Measurements from ENCODE around the gene RRP12. TPM values are rescaled to one million over a fixed set of nuclear protein-coding genes. Genes with fewer than 3 reads are reported as not detected.
"Not testable (repeated sequence)": the region's sequence is repeated elsewhere in the genome, so short reads cannot be mapped to it uniquely, and the experiment has no call there.

The RRP12 gene, protein sequence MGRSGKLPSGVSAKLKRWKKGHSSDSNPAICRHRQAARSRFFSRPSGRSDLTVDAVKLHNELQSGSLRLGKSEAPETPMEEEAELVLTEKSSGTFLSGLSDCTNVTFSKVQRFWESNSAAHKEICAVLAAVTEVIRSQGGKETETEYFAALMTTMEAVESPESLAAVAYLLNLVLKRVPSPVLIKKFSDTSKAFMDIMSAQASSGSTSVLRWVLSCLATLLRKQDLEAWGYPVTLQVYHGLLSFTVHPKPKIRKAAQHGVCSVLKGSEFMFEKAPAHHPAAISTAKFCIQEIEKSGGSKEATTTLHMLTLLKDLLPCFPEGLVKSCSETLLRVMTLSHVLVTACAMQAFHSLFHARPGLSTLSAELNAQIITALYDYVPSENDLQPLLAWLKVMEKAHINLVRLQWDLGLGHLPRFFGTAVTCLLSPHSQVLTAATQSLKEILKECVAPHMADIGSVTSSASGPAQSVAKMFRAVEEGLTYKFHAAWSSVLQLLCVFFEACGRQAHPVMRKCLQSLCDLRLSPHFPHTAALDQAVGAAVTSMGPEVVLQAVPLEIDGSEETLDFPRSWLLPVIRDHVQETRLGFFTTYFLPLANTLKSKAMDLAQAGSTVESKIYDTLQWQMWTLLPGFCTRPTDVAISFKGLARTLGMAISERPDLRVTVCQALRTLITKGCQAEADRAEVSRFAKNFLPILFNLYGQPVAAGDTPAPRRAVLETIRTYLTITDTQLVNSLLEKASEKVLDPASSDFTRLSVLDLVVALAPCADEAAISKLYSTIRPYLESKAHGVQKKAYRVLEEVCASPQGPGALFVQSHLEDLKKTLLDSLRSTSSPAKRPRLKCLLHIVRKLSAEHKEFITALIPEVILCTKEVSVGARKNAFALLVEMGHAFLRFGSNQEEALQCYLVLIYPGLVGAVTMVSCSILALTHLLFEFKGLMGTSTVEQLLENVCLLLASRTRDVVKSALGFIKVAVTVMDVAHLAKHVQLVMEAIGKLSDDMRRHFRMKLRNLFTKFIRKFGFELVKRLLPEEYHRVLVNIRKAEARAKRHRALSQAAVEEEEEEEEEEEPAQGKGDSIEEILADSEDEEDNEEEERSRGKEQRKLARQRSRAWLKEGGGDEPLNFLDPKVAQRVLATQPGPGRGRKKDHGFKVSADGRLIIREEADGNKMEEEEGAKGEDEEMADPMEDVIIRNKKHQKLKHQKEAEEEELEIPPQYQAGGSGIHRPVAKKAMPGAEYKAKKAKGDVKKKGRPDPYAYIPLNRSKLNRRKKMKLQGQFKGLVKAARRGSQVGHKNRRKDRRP (N-terminal part only)
- 10 to 100 TPM; 10.9 to 22.4 (median 17.4) TPM for polyA plus RNA-seq

DNA sequence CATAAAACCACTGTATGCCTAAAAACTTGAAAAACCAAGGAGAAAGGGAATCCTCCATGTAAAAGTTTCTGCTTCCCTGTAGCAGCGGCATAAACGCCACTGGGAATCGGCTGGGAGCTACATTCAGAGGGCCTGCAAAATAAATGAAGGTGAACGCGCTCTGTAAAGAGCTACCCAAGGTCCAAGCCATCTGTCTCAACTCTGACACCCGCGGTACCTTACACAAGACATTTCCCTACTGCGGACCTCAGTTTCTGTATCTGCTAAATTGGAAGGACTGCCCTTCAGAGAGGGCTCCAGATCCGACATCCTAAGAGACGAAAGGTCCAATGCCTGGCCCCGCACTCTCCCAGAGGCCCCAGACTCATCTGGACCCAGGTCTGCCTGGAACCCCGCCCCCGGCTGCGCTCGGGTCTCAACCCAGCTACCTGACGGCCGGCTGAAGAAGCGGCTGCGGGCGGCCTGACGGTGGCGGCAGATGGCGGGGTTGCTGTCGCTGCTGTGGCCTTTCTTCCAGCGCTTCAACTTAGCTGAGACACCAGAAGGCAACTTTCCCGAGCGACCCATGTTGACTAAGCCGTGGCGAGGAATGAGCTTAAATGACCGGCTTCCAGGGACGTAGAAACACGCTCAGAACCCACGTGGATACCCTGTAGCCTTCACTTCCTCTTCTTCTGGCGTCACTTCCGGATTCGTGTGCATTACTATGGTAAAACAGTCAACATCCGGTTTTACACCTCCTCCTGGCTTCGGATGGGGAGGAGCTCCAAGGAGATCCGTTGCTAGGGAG is at the start of gene RRP12:
RRP12 (minus strand) TSS at position 676 of the 790 bp plus-strand sequence; CDS start at position 567, 109 bp downstream.
- H3K27ac ChIP-seq (ENCODE audit: low read depth, low read length), result peak within 1 kb of the TSS; percentile 45
- 0 to 1% (median 1%) methylated on average over 39 of the region's 39 CpGs for WGBS, 3 donors

DNA sequence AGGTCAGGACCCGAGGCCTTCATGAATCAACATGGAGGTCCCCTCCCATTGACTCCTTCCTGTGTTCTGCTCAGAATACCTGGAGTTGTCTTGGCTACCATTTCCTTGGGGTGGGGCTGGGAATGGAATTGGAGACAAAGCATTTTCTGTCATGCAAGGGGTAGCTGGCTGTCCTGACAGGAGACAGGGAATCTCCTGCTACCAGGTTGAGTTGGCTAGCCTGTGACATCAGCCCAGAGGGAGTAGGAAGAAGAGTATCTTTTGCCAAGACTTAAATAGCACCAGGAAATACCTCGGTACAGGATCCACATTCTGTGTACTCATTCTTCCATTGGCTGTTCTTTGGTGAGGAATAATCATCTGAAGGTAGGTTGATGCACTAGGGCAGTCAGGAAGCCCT is 49.7 kb upstream of the RRP12 start:
- WGBS, 3 donors, result 63 to 79% (median 70%) methylated on average over 2 of the region's 2 CpGs
- H3K27ac ChIP-seq (ENCODE audit: low read depth, low read length), result no peak overlapping the region

DNA sequence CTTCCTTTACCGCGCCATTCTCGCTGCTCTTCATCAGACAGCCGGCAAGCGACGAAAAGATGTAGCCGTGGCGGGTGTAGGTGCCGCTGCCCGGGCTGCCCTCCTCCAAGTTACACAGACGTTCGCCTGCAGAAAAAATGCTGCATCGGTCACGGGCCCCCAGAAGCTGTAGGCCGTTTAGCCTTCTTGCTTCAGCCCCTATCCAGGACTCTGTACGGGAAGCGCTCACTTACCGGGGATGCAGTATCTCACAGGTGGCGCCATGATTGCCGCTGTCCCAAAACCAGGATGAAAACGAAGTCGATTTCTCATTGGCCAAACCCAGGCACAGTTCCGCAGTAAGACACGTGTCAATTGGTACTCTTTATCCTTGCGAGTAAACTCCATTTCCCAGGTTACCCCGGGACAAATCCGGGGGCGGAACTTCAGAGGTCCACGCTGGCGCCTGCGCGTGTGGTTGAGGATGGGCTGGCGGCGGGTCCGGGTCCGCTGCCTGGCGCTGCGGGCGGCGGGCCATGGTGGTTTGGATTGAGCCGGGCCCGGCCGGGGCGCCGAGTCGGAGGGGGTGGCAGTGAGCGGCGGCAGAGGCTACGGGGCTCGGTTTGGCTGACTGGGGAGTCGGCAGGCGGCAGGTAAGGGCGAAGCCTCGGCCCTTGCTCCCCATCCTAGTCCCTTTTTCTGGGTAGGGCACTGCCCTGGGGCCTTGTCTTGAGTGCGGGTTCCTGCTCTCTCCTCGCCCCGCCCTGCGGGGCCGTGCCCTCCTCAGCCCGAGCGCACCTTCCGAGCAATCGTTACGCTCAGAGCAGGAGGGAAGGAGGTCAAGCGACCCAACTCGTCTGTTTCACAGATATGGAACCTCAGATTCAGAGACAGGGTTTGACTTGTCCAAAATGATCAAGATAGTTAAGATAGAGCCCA is 44.8 kb upstream of the RRP12 start, which contains the start of the genes EXOSC1 and ZDHHC16:
EXOSC1 (minus strand) TSS at position 285 of the 918 bp plus-strand sequence; CDS start at position 264, 21 bp downstream.
ZDHHC16 (plus strand) TSS at position 454 of the 918 bp plus-strand sequence. CDS start 5,501 bp downstream, outside the sequence.
- no peak within 1 kb of the TSS for H3K27ac ChIP-seq (ENCODE audit: low read depth, low read length)
- 0 to 1% (median 0%) methylated on average over 65 to 66 of the region's 66 CpGs for WGBS, 3 donors

DNA sequence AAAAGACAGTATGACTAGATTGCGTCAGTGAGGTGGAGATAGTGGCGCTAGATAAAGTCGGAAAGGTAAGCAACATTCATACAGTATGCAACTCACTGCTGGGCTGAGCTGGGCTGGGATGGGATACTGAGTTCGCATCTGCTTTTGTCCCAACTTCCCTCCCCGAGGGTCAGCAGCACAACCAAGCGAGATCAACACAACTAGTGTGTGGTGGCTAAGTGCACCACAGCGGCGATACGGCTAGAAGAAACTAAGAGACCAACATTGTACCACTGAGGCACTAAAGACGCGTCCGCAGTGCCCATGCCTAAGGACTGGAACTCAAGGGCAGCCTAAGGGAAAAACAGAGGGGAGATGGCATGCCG is 44.2 kb upstream of the RRP12 start:
- no peak overlapping the region for H3K27ac ChIP-seq (ENCODE audit: low read depth, low read length)
- 1 to 2% (median 1%) methylated on average over 13 of the region's 13 CpGs for WGBS, 3 donors

DNA sequence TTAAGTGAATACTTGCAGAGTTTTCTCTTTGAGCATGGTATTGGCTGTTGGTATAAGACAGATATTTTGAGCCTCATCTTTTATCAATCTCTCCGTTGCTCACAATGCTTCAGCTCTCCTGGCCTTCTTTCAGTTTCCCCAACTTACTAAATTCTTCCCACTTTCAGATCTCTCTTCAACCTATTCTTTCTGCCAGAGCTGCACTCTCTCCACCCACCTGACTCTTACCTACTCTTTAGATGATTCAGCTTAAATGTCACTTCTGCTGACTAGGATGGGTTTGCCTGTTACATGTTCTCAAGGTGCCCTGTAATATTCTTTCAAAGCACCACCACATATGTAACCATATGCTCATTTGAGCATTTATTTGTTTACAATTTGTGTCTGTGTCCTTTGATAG is 43.1 kb upstream of the RRP12 start:
- no peak overlapping the region for H3K27ac ChIP-seq (ENCODE audit: low read depth, low read length)
- 82 to 85% (median 84%) methylated on average over 1 of the region's 1 CpG for WGBS, 3 donors

DNA sequence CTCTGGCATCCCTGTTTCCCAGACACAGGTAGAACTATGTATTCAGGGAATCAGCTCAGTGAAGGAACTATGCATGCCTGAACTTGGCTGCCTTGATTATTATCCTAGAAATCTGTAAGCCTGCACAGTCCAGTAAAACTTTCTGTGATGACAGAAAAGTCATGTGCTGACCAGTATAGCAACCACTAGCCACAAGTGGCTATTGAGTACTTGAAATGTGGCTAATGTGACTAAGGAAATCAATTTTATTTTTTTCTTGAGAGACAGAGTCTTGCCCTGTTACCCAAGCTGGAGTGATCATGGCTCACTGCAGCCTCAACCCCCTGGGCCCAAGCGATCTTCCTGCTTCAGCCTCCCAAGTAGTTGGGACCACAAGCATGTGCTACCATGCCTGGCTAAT is 41.1 kb upstream of the RRP12 start:
- no peak overlapping the region for H3K27ac ChIP-seq (ENCODE audit: low read depth, low read length)
- 98 to 100% (median 100%) methylated on average over 1 of the region's 1 CpG for WGBS, 3 donors

DNA sequence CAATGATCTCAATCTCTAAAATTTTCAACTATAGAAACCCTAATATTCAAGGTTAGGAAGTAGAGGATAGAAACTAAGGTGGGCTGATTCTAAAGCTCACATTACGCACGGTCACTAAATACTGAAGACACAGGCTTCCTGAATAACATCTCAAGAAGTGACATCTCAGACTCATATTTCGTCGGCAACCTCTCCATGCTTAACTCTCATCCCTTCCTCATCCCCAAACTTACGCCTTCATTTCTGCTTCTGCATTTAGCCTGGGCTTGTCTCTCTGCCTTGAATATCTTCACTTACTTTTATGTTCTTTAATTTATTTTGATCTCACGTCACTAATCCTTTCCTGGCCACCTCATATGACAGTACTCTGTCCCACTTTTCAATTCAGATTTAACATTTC is 34.1 kb upstream of the RRP12 start:
- H3K27ac ChIP-seq (ENCODE audit: low read depth, low read length), result no peak overlapping the region
- 81 to 93% (median 92%) methylated on average over 6 of the region's 6 CpGs for WGBS, 3 donors

DNA sequence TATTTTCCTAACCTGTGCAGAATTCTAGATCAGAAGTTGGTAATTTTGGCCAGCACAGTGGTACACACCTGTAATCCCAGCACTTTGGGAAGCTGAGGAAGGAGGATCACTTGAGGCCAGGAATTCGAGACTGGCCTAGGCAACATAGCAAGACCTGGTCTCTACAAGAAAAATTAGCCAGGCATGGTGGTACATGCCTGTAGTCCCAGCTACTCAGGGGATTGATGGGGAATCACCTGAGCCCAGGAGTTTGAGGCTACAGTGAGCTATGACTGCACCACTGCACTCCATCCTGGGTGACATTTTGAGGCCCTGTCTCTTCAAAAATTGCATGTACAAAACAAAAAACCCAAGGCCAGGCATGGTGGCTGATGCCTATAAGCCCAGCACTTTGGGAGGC is 33.4 kb upstream of the RRP12 start:
- H3K27ac ChIP-seq (ENCODE audit: low read depth, low read length), result no peak overlapping the region
- 86 to 95% (median 92%) methylated on average over 1 of the region's 1 CpG for WGBS, 3 donors

DNA sequence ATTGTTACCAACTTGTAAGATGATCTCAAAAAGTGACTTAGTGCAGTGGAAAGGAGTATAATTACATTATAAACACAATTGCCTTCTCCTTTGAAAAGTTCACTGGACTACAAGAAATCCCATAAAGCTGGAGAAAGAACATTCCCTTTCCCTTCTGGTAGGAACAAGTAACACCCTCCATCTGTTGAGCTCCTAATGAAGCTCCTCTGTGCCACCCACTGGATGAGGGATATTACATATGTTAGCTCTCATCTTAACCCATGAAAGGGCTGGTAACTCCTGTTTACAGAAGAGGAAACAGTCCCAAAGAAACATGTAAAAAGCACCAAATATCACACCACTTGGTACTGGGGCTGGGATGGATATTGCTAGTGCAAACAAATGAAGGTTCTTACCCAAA is 32.9 kb upstream of the RRP12 start:
- no peak overlapping the region for H3K27ac ChIP-seq (ENCODE audit: low read depth, low read length)

DNA sequence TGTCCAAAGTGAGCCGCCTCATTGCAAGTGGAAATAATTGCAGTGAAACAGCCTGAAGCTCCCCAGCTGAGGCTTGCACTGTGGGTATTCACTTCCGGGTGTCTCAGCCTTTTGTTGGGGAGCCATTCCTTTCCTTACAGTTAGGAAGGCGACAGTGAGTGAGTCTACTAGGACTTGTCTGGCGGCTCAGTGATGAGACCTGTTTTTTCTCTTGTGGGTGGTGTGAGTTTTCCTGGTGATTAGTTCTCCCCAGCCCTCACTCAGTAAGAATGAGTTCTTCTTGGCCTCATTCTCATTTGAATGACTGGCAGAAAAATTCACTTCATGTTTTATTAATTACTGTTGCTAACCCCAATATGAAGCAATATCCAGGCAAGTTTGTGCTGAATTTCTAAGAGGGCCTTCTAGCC is 27.4 kb upstream of the RRP12 start:
- no peak overlapping the region for H3K27ac ChIP-seq (ENCODE audit: low read depth, low read length)
- WGBS, 3 donors, result 50 to 72% (median 53%) methylated on average over 4 of the region's 4 CpGs

DNA sequence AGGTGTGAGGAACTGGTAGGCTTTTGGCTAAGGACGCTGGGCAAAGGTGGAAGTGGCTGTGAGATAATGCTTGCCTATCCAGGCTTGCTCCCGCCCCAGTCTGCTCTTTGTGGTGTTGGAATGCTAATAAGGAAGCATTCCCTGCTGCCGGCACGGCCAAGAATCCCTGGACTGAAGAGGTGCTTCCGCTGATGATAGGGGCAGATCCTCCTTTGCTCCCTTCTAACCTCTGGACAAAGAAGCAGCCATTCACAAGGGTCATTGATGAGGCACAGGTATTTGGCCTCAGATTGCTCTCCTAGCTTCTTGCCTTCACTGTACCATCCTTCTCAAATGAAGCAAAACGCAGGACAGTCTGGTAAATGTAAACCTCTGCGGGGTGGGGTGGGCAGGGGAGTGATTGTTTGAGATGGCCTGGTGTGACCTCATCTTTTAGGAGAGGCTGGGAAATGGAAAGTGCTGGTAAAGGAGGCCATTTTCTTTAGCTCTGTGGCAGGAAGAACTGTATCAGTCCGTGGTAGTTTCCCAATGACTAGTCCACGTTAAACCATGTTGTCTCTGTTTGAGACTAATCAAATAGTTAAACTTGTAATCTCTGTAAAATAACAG is 26.5 kb upstream of the RRP12 start:
- 26 to 34% (median 33%) methylated on average over 9 of the region's 9 CpGs for WGBS, 3 donors

DNA sequence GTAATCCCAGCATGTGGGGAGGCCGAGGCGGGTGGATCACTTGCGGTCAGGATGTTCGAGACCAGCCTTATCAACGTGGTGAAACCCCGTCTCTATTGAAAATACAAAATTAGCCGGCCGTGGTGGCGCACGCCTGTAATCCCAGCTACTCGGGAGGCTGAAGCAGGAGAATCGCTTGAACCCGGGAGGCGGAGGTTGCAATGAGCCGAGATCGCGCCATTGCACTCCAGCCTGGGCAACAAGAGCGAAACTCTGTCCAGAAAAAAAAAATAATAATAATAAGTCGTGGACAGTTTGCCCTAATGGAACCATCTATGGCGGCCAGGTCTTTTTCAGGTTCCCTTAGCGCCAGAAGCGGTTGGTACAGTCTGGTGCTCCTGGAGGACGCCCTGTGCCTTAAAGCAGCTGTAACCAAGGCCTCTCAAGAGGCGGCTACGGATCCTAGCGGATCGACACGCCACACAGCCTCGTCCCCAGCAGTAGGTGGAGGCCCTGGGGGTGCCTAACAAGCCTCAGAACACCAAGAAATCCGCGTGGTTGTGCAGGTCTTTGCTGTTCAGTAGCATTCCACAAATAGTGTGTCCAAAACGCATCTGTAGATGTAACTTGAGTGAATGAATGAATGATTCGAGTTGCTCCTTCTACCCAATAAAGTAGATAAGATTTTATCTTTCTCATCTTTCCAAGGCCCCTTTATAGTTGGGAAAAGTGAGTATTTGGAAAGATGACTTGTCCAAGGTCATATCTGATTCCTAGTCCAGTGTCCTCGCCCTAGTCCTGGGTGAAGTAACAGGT is 25.8 kb upstream of the RRP12 start:
- WGBS, 3 donors, result 13 to 21% (median 14%) methylated on average over 32 to 34 of the region's 34 CpGs
- peak overlapping the region; percentile 42 for H3K27ac ChIP-seq (ENCODE audit: low read depth, low read length)

More for the DNA sequence above, 26.5 kb upstream of the RRP12 start:
- H3K27ac ChIP-seq (ENCODE audit: low read depth, low read length), result no peak overlapping the region

DNA sequence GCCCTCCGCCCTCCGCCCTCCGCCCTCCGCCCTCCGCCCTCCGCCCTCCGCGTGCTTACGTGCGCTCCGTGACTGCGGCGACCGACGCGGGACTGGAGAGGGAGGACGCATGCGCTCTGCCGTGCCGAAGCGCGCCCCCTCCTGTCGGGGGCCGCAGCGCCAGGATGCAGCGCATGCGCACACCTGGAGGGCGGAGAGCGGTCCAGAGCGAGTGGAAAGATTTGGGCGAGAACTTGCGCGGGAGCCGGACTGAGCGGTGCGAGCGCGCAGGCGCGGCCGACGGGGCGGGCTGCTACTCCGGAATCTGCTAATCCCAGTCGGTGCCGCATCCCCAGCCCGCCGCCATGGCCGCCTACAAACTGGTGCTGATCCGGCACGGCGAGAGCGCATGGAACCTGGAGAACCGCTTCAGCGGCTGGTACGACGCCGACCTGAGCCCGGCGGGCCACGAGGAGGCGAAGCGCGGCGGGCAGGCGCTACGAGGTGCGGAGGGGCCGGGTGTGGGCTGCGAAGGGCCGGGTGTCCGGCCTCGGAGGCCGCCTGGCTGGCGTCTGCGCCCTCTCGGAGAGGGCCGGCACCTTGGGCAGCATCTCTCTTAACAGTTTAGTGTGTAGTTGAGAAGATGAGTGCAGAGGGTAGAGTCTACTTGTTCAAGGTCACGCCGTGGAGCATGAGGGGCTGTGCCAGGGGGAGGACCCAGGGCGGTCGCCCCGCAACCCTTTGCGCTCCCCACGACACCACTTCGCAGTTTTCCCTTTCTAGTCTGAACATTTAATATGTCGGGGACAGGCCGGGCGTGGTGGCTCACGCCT is 25.0 kb upstream of the RRP12 start, which contains the start of gene PGAM1:
PGAM1 (plus strand) TSS at position 228 of the 812 bp plus-strand sequence; CDS start at position 345, 117 bp downstream.
- 0 to 1% (median 1%) methylated on average over 64 to 86 of the region's 90 CpGs for WGBS, 3 donors
- H3K27ac ChIP-seq (ENCODE audit: low read depth, low read length), result peak within 1 kb of the TSS; percentile 42

DNA sequence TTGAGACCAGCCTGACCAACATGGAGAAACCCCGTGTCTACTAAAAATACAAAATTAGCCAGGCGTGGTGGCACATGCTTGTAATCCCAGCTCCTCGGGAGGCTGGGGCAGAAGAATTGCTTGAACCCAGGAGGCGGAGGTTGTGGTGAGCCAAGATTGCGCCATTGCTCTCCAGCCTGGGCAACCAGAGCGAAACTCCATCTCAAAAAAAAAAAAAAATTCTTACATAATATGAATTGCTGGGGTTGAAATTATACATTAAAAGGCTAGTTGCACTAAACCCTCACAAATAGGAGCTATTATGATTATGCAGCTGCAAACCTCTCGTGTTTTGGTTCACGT is 22.6 kb upstream of the RRP12 start:
- WGBS, 3 donors, result 46 to 86% (median 66%) methylated on average over 8 of the region's 8 CpGs

DNA sequence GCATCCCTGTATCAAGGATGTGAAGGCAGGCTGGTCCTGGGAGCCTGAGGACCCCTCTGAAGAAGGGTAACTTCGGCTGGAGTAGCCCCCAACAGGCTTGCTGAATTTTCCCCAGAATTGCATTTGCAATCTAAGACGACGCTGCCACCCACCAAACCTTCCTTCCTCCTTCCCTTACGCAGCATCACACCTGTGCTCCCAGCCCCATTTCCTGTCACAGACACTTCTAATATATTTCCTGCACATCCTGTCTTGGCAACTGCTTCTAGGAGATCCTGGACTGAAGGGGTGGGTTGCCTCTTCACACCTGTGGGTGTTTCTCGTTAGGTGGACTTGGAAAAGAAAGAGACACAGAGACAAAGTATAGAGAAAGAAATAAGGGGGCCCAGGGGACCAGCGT is 15.4 kb upstream of the RRP12 start:
- no peak overlapping the region for H3K27ac ChIP-seq (ENCODE audit: low read depth, low read length)
- WGBS, 3 donors, result 52 to 69% (median 62%) methylated on average over 6 of the region's 6 CpGs

More for the DNA sequence above, 22.6 kb upstream of the RRP12 start:
- H3K27ac ChIP-seq (ENCODE audit: low read depth, low read length), result not testable (repeated sequence)
